Measurements from ENCODE around the gene SLC7A6OS.

The SLC7A6OS gene

GRCh38 chr16:68249371-68249770, 61.4 kb downstream of the SLC7A6OS start:
- no peak for DNase-seq

Data from left hindlimb (tissue), 1 donor.